Cardiac fibroblast (primary cell): ENCODE measurements around the gene FBRS.
A peak's percentile ranks its signal among the peaks of the same experiment; 100 is the strongest.

Experiments used
- DNase-seq, 2 donors: peaks; one replicate each; pipeline versions ENCODE4 v3.0.0 to v3.0.0-alpha.2; 2010; ENCODE audit warnings: low read depth in 2 of 2
- H3K4me3 ChIP-seq, 2 donors: replicated peaks in 1 of 2; 1 replicate in 1 of 2; 2 replicates in 1 of 2; pipeline ENCODE4 v1.5.1; 2011; ENCODE audit warnings: low read depth in 2 of 2, low read length in 2 of 2, mild to moderate bottlenecking in 2 of 2, moderate library complexity in 1 of 2
- TF ChIP-seq, protein P1 (sequence below): IDR thresholded peaks from one replicate; pipeline ENCODE4 v1.5.1; 2011; ENCODE audit warnings: low read depth, mild to moderate bottlenecking, low read length, inconsistent platforms

Gene FBRS

DNA sequence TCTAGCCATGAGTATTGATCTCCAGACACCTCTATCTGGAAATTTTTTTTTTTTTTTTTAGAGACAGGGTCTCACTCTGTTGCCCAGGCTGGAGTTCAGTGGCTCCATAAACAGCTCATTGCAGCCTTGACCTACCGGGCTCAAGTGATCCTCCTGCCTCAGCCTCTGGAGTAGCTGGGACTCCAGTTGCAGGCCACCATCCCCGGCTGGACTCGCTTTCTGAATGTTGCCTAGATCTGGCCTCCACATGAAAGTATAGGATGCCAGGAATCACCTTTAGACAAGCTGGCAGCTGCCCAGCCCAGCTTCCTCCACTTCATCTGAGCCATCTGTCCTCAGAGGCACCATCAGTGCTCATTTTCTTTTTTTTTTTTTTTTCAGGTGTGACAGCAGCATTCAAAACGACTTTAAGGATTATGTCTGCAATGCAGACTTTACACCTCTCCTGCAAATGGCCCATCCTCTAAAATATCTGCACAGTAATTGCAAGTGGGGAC, 13.8 kb upstream of the FBRS start:
- TF ChIP-seq, protein P1, sequence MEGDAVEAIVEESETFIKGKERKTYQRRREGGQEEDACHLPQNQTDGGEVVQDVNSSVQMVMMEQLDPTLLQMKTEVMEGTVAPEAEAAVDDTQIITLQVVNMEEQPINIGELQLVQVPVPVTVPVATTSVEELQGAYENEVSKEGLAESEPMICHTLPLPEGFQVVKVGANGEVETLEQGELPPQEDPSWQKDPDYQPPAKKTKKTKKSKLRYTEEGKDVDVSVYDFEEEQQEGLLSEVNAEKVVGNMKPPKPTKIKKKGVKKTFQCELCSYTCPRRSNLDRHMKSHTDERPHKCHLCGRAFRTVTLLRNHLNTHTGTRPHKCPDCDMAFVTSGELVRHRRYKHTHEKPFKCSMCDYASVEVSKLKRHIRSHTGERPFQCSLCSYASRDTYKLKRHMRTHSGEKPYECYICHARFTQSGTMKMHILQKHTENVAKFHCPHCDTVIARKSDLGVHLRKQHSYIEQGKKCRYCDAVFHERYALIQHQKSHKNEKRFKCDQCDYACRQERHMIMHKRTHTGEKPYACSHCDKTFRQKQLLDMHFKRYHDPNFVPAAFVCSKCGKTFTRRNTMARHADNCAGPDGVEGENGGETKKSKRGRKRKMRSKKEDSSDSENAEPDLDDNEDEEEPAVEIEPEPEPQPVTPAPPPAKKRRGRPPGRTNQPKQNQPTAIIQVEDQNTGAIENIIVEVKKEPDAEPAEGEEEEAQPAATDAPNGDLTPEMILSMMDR: no peak
- no peak for DNase-seq
- no peak overlapping the region for H3K4me3 ChIP-seq

DNA sequence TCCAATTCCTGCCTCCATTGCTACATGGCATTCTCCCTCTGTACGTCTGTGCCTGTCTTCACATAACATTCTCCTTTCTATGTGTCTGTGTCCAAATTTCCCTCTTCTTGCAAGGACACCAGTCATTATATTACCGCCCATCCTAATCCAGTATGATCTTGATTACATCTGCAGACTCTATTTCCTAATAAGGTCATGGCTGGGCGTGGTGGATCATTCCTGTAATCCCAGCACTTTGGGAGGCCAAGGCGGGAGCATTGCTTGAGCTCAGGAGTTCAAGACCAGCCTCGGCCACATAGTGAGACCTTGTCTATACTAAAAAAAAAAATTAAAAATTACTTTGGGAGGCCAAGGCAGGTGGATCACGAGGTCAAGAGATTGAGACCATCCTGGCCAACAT, 12.5 kb upstream of the FBRS start:
- no peak overlapping the region for H3K4me3 ChIP-seq
- no peak for DNase-seq
- TF ChIP-seq, protein P1: no peak

DNA sequence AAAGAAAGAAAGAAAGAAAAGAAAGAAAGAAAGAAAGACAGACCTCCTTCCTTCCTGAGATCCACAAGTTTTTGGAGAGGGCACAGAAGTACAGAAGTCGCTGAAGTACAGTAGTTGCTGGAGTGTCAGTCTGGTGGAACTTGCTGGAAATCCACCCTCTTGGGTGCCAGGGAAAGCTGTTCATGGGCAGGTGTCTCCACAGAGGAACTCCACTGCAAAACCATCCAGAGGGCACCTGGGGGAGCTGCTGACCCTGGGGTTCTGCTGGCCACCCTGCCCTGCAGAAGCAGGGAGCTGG, 11.0 kb upstream of the FBRS start:
- no peak overlapping the region for H3K4me3 ChIP-seq
- TF ChIP-seq, protein P1: no peak
- DNase-seq: no peak

DNA sequence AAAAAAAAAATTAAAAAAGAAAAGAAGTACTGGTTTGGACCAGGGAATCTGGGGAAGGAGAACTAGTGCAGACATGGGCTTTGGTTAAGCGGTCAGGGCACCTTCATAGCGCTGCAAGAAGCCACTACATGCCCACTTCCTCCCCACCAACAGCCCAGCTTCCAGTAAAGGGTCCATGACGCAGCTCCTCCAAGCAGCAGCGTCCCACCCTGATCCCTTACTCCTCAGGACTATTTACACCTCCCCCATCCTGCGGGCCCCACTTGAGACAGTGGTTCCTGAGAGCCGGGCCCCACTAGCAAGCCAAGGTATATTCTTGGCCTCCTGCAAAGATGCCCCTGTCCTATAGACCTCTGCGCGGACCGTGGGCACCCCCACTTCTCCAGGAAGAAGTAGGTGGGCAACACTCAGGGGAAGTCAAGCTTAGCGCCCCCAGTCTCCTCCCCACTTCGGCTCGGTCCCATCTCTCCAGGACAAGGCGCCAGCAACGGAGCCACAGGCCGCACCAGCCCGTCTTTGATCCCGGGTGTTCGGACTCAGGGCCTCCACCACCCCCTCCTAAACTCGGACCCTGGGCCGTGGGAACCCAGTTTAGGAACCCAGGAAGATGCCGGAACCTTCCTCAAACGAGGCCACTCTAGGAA, 8.4 kb upstream of the FBRS start:
- TF ChIP-seq, protein P1: no peak
- DNase-seq: no peak
- H3K4me3 ChIP-seq: peak overlapping the region; percentile 37 to 84

DNA sequence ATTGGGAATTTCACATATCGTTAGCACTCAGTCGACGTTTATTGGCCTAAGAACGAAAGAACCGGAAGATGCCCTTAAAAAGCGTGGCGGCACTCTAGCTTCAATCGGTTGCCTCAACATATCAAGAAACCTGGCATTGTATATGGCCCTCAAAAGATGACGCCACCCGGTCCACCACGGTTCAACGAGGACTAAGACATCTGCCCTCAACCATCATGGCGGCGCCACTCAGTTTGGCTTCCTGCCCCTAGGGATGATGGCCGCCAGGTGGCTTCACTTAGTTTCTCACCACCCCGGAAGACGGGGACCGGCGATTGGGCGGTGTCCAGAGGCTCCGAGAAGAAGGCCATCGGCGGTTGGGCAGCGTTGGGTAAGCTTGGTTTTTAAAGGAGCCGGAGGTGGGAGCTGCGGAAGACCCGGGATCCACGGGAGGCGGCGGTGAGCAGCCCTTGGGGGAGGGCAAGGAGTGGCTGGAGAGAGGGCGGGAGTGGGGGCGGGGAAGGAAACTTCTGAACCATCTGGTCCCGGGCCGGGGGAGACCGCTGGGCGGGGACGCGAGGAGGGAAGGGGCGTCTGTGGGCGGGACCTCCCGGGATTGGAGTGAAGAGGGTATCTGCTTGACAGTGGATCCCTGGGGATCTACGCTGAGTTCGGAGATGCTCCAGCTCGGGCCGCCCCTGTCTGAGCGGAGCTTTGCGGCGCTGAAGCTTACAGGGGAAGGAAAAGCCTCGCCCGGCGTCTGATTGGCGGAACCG, 7.7 kb upstream of the FBRS start, which contains the start of gene PRR14:
Gene PRR14, plus strand, starts transcription at position 592 of the 755 bp plus-strand sequence. CDS start 686 bp downstream, outside the sequence.
- peak; percentile 100 for DNase-seq
- TF ChIP-seq, protein P1: peak; percentile 22

DNA sequence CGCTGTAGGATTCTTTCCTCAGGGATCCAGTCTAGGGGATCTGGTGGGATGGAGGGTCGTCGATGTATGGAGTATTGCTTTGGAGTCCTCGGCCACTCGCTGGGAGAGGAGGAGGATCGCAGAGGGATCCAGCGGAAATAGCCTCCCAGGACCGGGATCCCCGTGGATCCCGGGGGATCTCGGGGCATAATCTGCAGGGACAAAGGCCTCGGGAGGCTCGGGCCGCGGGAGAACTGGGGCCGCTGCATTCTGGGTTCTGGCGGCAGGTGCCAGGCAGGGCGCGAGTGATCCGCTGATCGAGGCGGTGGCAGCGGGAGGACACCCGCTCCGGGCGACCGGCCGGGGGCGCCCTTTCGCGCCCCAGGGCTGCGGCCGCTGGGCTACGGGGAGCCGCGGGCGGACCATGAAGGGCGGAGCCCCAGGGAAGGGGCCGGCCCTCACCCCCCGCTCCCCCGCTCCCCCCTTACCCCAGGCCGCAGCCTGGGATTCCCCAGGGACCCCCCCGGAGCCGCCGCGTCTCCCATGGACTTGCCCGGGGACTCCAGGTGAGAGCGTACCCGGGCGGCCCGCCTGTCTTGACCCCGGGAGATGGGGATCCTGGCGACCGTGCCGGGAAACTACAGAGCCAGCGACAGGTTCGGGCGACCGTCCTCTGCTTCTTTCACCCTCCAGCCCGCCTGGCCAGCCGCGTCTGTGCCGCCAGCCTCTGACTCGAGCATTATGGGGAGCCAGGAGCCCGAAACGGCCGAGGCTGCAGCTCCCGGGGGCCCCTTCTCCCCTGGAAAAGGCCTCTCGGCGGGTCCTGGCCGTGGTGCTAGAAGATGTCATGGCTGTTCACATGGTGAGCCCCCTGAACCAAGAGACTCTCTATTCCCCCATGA, 6.9 kb upstream of the FBRS start:
- TF ChIP-seq, protein P1: peak; percentile 24
- H3K4me3 ChIP-seq: peak overlapping the region; percentile 84 to 86
- peak; percentile 67 to 80 for DNase-seq

More for the DNA sequence above, 7.7 kb upstream of the FBRS start, which contains the start of gene PRR14:
- H3K4me3 ChIP-seq: peak within 1 kb of the TSS; percentile 84 to 86
